ENCODE measurements around the gene ATP1A3.
"Not testable (repeated sequence)": the region's sequence is repeated elsewhere in the genome, so short reads cannot be mapped to it uniquely, and the experiment has no call there.

DNA sequence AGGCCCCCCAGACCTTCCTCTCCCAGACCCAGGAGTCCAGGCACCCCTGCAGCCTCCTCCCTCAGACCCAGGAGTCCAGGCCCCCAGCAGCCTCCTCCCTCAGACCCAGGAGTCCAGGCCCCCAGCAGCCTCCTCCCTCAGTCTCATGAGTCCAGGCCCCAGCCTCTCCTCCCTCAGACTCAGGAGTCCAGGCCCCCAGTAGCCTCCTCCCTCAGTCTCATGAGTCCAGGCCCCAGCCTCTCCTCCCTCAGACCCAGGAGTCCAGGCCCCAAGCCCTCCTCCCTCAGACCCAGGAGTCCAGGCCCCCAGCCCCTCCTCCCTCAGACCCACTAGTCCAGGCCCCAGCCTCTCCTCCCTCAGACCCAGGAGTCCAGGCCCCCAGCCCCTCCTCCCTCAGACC lies 54.8 kb downstream of the ATP1A3 start:
- not testable (repeated sequence) for TF ChIP-seq SUZ12 (IDR thresholded peaks at IDR 0.05; ENCODE audit: extremely low read depth, insufficient read depth, insufficient read length); ZNF274 (IDR thresholded peaks at IDR 0.05; ENCODE audit: low read depth, low read length)
